Fibroblast of villous mesenchyme (primary cell): ENCODE data around the gene PCDH9. TPM values are rescaled to one million over a fixed set of nuclear protein-coding genes. Genes with fewer than 3 reads are reported as not detected.

Source experiments
- DNase-seq: peaks from one replicate; pipeline ENCODE4 v3.0.0-alpha.2; 2010; ENCODE audit warnings: low read depth
- H3K4me3 ChIP-seq: 2 replicates; pipeline ENCODE4 v1.5.1; 2011; ENCODE audit warnings: low read depth, mild to moderate bottlenecking, low read length
- CTCF ChIP-seq: IDR thresholded peaks from 2 replicates; pipeline ENCODE4 v1.5.1; 2012; ENCODE audit warnings: low read depth, mild to moderate bottlenecking, low read length; ENCODE audit not compliant: insufficient read depth
- total RNA-seq: library from RNA; depleted of rRNA; stranded (reverse); fragments of >200 nt; gene quantifications from 2 replicates; pipeline ENCODE4 v1.2.3, GENCODE V29; 2012

Gene PCDH9
- total RNA-seq, 1 donor, result 9.9 TPM

GRCh38 chr13:67225252-67226159 is 4.6 kb downstream of the PCDH9 start:
- H3K4me3 ChIP-seq, result no peak overlapping the region
- TF ChIP-seq CTCF, result no peak
- no peak for DNase-seq

DNA sequence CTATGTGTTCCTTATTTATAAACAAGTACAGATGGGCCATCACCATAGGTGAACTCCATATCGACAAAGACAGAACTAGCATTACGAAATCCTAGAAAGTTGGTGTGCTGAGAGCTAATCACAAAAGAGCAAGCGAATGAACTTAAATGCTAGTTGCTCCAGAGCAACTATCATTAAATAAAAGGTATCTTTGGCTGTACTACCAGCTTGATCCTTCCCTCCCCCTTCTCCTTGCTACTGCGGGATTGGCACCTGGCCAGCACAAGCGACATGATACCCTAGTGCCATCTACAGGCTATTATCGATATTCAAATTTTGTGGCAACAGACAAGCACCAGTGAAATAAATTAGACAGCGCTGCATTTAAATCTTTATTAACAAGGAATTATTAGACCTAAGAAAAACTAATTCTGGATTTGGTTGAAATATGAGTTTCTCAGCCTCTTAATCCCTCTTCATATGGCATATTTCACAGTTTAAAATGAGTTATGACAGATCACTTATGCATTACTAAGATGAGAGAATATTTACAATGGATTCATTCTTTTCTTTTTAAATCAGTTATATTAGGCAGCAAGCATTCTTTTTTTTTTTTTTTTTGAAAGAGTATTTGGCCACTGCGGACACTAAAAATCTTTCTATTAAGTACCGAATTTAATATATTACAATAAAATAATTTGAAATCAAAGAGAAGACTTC is 5.8 kb downstream of the PCDH9 start:
- no peak overlapping the region for H3K4me3 ChIP-seq
- DNase-seq, result peak; percentile 62
- peak; percentile 42 for TF ChIP-seq CTCF

- DNase-seq, result no peak
- TF ChIP-seq CTCF, result no peak
- H3K4me3 ChIP-seq, result no peak overlapping the region
Observed at GRCh38 chr13:67223742-67224141, 6.4 kb downstream of the PCDH9 start.

- TF ChIP-seq CTCF, result no peak
- DNase-seq, result peak; percentile 9
- no peak overlapping the region for H3K4me3 ChIP-seq
Observed at GRCh38 chr13:67223024-67223423, 7.1 kb downstream of the PCDH9 start.

DNA sequence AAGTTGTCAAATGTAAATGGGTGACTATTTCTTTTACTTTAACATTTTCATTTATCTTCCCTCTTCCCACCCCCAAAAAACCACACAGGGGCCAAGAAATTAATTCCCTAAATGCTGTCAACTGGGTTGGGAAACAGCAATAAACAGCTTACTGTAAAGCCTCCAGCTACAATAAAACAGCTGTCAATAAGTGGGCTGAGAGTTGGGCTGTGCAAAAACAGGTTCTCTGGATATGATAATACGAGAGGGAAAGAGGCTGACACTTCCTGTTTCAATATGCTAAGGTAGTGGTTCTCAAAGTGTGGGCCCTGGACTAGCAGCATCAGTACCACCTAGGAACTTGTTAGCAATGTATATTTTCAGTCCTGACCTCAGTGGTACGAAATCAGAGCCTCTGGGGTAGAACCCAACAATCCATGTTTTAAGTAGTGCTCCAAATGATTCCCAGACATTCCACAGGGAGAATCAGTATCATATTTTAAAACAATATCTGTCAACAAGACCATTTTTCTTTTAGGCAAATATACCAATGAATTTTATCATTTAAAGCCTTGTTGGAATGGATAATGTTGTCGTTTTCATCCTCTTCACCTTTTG is 8.4 kb downstream of the PCDH9 start:
- no peak for DNase-seq
- H3K4me3 ChIP-seq, result no peak overlapping the region
- TF ChIP-seq CTCF, result no peak

- no peak overlapping the region for H3K4me3 ChIP-seq
- TF ChIP-seq CTCF, result no peak
Observed at GRCh38 chr13:67219113-67219512, 11.0 kb downstream of the PCDH9 start.

More at GRCh38 chr13:67219113-67219512, 11.0 kb downstream of the PCDH9 start:
- no peak for DNase-seq
